Measurements from ENCODE around the gene RNF180.
A peak's percentile ranks its signal among the peaks of the same experiment; 100 is the strongest.

The RNF180 gene

DNA sequence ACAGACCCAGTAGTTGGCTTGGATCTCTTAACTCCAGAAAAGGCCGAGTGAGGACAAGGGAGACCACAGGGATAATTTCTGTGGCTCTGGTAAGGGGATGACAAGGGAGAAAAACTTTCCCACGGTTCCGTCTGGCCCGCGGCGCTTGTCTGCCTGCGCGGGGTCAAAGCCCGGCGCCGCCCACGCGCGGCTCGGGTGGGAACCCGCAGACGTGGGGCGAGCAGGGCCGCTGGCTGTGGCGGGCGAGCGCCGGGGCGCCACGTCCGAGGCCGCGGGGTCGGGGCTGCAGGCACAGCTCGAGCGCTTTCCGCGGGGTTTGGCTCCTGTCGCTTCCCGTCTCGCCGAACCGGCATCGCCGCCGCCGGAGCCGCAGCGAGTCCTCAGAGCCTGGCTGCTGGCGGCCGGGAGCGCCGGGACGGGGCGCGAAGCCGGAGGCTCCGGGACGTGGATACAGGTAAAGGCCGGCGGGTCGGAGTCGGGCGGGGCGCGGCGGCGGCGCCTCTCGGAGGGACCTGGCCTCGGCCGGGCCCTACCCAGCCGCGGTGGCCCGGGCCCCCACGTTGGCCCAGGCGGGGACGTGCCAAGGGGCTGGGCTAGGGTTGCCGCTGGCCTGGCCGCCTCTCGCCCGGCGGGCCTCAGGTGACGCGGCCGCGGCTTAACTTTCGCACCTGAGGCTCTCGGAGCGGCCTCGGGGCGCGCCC, at the start of gene RNF180:
TSS of gene RNF180 (plus strand) at position 344 of the 701 bp plus-strand sequence. CDS start 34,965 bp downstream, outside the sequence.
- no peak for DNase-seq

DNA sequence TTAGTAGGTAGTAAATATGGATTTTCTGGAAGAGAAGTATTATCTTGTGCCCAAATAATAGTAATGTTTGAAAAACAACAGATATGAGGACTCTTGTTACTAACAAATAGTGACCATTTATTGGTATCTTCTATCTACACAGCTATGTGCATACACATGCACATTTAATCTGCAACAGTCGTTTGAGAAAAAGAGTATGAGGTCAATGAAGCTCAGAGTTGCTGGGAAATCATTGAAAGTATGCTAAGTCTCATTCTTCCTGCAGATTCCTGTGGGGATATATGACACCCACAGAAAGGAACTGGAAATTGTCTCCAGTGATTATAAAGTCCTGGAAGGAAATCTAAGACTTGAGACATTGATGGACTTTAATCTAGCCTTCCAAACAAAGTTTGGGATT, 40.1 kb upstream of the RNF180 start:
- no peak for DNase-seq

- DNase-seq = no peak
These were observed 39.4 kb upstream of the RNF180 start for GRCh38 chr5:64126202-64126741.

GRCh38 chr5:64140018-64140417, 25.6 kb upstream of the RNF180 start:
- no peak for DNase-seq

- DNase-seq = no peak
These were observed 21.0 kb upstream of the RNF180 start for GRCh38 chr5:64144425-64145215.

GRCh38 chr5:64145216-64145895, 20.3 kb upstream of the RNF180 start:
- no peak for DNase-seq

- no peak for DNase-seq
These were observed 18.3 kb upstream of the RNF180 start for GRCh38 chr5:64147379-64147778.

DNA sequence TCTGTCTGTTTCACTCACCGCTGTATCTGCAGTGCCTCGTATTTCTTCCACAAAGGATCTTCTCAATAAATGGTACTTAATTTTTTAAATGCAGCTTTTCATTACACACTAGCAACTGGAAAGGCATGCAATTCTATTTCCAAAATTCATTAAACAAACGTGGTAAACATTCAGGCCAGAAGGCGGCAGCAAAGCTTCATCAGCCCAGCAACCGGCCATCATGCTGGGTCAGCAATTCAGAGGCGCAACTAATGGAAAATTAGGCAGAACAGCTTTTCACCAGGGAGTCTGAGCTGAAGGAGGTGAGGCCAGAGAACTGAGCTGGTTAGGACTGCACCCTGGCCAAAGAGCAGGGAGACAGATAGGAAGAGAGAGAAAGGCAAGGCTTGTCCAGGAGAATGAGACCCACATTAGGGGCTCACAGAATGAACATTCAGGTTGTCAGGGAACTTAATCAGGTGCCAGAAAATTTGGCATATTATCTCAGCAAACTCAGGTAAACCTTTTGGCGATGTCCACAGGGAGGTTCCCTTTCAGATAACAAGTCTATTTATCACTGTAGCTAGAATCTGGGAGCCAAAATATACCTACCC, 17.7 kb upstream of the RNF180 start:
- peak; percentile 14 for DNase-seq

DNA sequence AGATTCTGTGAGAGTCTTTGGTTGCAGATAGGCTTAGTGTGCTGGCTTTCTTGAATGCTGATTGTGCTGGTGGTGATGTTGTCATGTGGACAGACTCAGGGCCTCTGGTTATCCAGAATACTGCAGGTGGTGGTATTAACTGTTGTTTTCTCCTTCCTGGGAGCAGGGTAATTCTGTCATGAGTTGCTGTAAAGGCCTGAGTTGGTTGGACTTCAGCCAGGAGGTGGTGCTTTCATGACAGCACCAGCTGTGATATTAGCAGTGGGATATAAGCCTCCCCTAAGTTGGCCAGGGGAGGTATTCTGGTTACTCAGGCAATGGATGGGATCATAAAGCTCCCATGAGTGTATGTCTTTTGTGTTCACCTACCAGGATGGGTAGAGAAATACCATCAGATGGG, 16.4 kb upstream of the RNF180 start:
- DNase-seq = no peak

DNA sequence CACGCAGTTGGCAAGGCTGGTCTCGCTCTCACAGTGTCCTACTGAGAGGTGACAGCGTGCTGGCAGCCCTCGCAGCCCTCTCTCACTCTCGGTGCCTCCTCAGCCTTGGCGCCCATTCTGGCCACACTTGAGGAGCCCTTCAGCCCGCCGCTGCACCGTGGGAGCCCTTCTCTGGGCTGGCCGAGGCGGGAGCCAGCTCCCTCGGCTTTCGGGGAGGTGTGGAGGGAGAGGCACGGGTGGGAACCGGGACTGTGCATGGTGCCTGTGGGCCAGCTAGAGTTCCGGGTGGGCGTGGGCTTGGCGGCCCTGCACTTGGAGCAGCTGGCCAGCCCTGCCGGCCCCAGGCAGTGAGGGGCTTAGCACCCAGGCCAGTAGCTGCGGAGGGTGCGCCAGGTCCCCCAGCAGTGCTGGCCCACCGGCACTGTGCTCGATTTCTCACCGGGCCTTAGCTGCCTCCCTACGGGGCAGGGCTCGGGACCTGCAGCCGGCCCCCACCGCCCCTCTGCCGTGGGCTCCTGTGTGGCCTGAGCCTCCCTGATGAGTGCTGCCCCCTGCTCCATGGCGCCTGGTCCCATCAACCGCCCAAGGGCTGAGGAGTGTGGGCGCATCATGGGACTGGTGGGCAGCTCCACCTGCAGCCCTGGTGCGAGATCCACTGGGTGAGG, 15.7 kb upstream of the RNF180 start:
- DNase-seq = no peak

GRCh38 chr5:64156261-64156660, 9.4 kb upstream of the RNF180 start:
- DNase-seq = no peak

GRCh38 chr5:64158827-64159226, 6.8 kb upstream of the RNF180 start:
- no peak for DNase-seq

DNA sequence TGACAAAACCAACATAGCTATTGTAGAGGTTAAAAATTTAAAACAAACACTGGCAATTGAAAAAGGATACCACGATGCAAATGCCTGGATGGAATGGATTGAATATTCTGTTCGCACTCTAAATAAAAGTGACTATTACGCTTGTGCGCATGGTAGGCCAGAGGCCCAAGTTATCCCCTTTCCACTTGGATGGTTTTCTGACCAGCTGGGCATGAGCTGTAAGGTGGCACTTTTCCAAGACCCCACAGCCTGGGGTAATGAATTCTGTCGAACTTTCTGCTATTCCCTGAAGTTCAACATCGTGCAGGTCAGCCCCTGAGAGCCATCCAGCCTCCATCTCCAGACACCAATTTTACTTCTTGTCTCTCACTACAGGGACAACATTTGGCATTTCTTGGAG, 5.4 kb upstream of the RNF180 start:
- no peak for DNase-seq

- no peak for DNase-seq
These were observed 4.2 kb upstream of the RNF180 start for GRCh38 chr5:64161420-64161819.

GRCh38 chr5:64163135-64163534, 2.5 kb upstream of the RNF180 start:
- DNase-seq = no peak

DNA sequence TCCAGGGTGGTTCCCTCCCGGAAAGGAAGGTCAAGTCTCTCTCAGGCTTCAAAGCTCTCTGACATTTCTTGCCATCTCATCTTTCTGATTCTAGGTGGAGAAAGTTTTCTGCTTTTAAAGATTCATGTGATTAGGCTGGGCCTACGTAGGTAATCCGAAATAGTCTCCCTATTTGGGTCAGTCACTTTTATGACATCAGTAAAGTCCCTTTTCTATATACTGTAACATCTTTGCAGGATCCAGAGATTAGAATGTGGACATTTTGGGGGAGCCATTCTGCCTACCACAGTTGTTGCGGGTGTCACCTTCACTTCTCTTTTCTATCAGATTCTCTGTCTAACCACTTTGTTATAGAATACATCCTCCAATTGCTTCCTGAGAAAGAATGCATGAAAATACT, 1.9 kb upstream of the RNF180 start:
- DNase-seq = no peak

- DNase-seq = no peak
These were observed 1.5 kb upstream of the RNF180 start for GRCh38 chr5:64164166-64164565.

- DNase-seq = no peak
These were observed 513 bp upstream of the RNF180 start for GRCh38 chr5:64165160-64165499.

DNA sequence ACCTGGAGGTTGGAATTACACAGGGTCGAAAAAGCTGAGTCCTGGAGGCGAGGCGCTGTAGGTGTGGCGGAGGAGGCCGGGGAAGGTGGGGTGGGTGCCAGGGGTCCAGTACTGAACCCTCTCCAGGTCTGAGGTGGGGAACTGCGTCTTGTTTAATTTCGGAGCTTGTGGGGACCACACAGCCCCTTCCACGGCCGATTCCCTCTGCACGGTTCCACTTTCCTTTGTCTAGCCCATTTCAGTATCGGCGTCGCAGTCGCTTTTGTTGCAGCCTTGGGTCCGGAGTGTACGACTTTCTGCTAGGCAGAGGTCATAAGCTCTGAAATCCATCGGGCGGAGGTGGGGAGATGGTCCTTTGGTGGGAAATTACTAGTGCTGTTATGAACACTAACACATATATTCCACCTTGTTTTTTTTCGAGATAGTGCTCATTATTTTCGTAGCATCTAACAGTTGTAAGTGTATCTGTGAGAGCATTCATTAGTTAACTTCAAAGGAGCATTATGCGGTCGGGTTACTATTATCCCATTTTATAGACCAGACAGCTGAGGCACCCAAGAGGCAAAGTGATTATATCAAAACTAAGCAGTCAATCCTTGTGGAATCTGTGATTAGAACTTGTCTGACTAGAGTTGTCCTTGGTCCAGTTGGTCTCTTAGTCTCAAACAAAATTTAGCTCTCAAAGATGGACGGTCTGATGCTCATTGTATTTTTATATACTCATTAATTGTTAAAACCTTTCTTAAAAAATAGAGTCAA, 737 bp downstream of the RNF180 start:
- no peak for DNase-seq

DNA sequence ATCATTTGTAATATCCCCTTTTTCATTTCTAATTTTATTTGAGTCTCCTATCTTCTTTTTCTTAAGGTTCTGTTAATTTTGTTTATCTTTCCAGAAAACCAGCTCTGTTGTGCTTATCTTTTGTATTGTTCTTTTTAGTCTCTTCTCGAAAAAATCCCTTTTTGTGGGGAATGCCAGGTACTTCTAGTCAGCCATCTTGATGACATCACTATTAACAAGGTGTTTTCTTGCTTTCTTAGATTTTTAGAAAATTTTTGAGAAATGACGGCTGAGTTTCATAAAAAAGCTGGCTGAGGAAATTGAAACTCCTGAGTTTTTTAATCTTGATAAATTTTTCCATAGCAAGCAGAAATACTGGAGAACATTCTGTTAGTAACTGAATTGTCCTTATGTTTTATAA, 10.7 kb downstream of the RNF180 start:
- DNase-seq = no peak

- DNase-seq = no peak
These were observed 15.2 kb downstream of the RNF180 start for GRCh38 chr5:64180661-64181343.
